Renal cortex interstitium (tissue), 11 donors: ENCODE measurements around the gene TCF4. TPM values are rescaled to one million over a fixed set of nuclear protein-coding genes. Genes with fewer than 3 reads are reported as not detected.

Experiments used
- DNase-seq, 11 donors: peaks; one replicate each; pipeline ENCODE4 v3.0.0-alpha.2; 2013; ENCODE audit warnings: low read depth in 9 of 11, low spot score in 4 of 11; ENCODE audit errors: extremely low read depth in 1 of 11
- polyA plus RNA-seq, 3 donors: library from polyadenylated mRNA; unstranded; fragments of 120-200 nt; gene quantifications; one replicate each; pipeline ENCODE4 v1.2.1, GENCODE V29; 2013; ENCODE audit not compliant: insufficient read length in 3 of 3

Gene TCF4
- polyA plus RNA-seq, 3 donors = 70.9 to 79.8 (median 71.1) TPM

- no peak for DNase-seq
Measured at GRCh38 chr18:55592106-55592505, 4.1 kb upstream of the TCF4 start.

GRCh38 chr18:55589625-55590291, 1.8 kb upstream of the TCF4 start:
- peak; percentile 89 to 97 (median 94) for DNase-seq

- DNase-seq = peak in 2 of 11 donors; percentile 20 to 56
Measured at GRCh38 chr18:55588870-55589595, 1.0 kb upstream of the TCF4 start.

- peak in 6 of 11 donors; percentile 30 to 44 (median 40) for DNase-seq
Measured at GRCh38 chr18:55587418-55588110, 428 bp downstream of the TCF4 start.

- peak in 4 of 11 donors; percentile 24 to 36 (median 32) for DNase-seq
Measured at GRCh38 chr18:55585920-55586561, 2.0 kb downstream of the TCF4 start.

GRCh38 chr18:55585065-55585919, 2.7 kb downstream of the TCF4 start:
- no peak for DNase-seq

- DNase-seq = no peak
Measured at GRCh38 chr18:55584201-55584600, 3.8 kb downstream of the TCF4 start.

- DNase-seq = peak in 6 of 11 donors; percentile 21 to 72 (median 43)
Measured at GRCh38 chr18:55582325-55582724, 5.7 kb downstream of the TCF4 start.

- no peak for DNase-seq
Measured at GRCh38 chr18:55579501-55580270, 8.3 kb downstream of the TCF4 start.

- no peak for DNase-seq
Measured at GRCh38 chr18:55577812-55578539, 10.0 kb downstream of the TCF4 start.

- DNase-seq = no peak
Measured at GRCh38 chr18:55576001-55576400, 12.0 kb downstream of the TCF4 start.

- DNase-seq = no peak
Measured at GRCh38 chr18:55575066-55575465, 12.9 kb downstream of the TCF4 start.

GRCh38 chr18:55573386-55573785, 14.6 kb downstream of the TCF4 start:
- DNase-seq = no peak

GRCh38 chr18:55570966-55571365, 17.0 kb downstream of the TCF4 start:
- DNase-seq = no peak

- no peak for DNase-seq
Measured at GRCh38 chr18:55566456-55566935, 21.5 kb downstream of the TCF4 start.

- DNase-seq = no peak
Measured at GRCh38 chr18:55559739-55560138, 28.3 kb downstream of the TCF4 start.

- DNase-seq = no peak
Measured at GRCh38 chr18:55557211-55557610, 30.8 kb downstream of the TCF4 start.
